GM19397 (cell line): ENCODE measurements around the gene CCDC192.
"Not testable (repeated sequence)": the region's sequence is repeated elsewhere in the genome, so short reads cannot be mapped to it uniquely, and the experiment has no call there.

Experiments used
- ATAC-seq: cut with Tn5 transposase; IDR thresholded peaks from one replicate; pipeline ENCODE4 v1.9.1; 2021; ENCODE audit warnings: mild to moderate bottlenecking, moderate library complexity; ENCODE audit not compliant: unreplicated experiment

Gene CCDC192

GRCh38 chr5:127702926-127703561, at the start of gene CCDC192:
CCDC192 (plus strand) TSS chr5:127703391; CDS start chr5:127703446, 55 bp downstream.
- ATAC-seq = no peak

DNA sequence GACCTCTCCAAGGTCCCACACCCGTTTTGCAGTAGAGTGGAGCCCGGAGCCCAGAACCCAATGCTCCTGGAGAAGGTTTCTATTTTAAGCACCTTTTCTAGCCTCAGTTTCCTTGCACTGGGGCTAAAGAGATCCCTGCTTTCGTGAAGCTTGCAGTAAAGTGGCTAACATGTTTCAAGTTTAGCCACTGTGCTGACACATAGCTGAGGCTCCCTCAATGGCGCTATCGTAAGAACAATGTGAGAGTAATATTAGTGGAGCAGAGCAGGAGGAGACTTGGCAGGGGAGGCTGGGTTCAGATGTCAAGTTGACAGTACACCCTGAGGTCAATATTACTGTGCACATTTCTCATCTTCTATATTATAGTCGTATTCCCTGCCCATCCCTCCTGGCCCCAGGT, 46.4 kb upstream of the CCDC192 start:
- no peak for ATAC-seq

DNA sequence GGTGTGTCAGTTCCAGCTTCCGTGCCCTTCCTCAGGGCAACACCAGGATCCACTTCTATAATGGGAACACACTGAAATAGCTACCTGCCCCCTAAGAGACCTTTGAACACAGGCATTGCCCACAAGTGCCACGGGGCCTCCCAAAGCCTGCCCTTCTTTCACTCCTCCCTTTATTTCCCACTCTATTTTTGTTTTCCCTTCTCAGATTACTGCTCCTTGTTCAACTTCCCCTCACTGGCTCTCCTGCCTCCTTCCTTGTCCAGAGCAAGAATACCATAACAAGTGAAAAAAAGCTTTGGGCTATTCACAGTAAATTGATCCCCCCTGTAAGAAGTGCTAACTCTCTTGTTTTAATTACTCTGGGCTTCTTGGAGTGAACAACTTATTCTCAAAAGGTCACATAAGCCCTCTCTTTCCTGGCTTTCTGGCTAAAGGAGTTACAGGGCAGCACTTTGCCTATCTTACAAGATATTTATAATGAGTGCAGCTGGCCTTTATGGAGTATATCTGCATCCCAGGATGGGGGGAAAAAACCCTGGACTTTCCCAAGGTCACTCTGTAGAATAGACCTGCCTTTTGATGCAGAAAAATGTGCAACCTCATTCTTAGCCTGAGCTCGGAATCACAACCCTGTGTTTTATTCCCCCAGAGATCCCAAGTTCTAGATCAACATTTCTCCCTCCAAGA, 43.0 kb upstream of the CCDC192 start:
- no peak for ATAC-seq

DNA sequence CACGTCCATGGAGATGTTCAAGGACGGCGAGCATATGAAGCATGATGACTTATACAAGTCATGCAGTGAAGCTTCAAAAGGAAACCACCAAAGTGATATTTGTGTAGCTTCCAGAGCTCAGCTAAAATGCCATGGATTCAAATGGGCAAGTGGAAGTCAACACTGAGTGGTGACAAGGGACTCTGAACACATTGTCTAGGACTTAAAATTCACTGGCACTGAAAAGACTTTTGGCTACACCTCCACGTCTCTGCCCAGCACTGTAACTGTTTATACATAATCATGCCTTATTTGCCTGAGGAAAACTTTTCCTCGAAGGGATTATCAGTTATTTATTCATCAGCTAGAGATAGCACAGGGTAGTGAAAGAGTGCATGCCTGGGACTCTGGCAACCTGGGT, 39.1 kb upstream of the CCDC192 start:
- ATAC-seq = no peak

- no peak for ATAC-seq
Measured at GRCh38 chr5:127665641-127666040, 37.5 kb upstream of the CCDC192 start.

- ATAC-seq = no peak
Measured at GRCh38 chr5:127666043-127666716, 37.0 kb upstream of the CCDC192 start.

DNA sequence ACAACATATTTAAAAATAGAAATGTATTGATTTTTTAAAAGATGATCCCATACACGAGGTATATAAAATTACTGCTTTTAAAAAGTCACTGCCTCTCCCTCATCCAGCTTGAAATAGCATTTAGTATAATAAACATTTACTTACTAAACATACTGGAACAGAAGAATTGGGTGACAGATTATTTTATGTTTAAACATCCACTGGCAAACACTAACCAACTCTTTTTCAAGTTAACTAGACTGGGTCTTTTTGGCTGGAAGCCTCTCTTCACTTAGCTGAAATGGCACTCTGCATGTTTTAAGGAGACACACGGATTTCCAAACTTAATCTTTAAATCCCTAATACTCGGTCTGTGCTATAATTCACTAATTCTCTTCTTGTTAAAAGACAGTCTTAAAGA, 35.3 kb upstream of the CCDC192 start:
- ATAC-seq = no peak

- ATAC-seq = no peak
Measured at GRCh38 chr5:127671218-127671617, 32.0 kb upstream of the CCDC192 start.

- ATAC-seq = no peak
Measured at GRCh38 chr5:127673117-127673800, 29.9 kb upstream of the CCDC192 start.

- ATAC-seq = not testable (repeated sequence)
Measured at GRCh38 chr5:127676951-127677350, 26.2 kb upstream of the CCDC192 start.

GRCh38 chr5:127679691-127680330, 23.4 kb upstream of the CCDC192 start:
- not testable (repeated sequence) for ATAC-seq

DNA sequence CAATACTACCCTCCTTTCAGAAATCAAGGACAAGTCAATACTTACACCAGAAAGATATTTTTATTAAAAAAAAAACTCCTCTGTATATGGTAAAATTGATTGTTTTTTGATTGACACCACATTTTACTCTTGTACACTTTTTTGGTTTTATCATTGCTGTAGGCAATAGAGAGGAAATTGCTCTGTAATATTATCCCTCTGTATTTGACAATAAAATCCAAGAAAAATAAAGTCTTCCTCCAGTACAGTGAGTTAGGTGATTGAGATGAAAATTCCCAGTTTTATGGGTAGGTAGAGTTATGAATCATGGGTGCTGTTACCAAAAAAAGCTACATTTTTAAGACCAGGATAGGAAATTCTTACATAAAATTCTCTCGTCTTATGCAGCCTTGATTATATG, 22.6 kb upstream of the CCDC192 start:
- ATAC-seq = no peak

DNA sequence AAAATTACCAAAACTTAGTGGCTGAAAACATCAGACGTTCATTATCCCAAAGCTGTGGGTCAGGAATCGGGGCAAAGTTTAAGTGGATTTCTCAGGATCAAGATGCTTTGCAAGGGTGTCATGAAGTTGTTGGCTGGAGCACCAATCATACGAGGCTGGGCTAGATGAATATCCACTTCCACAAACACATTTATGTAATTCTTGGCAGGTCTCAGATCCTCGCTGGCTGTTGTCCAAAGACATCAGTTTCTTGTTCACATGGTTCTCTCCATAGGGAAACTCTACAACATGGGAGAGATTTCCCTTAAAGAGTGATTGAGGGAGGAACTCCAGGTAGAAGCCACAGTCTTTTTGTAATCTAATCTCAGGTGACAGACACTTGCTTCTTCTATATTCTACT, 20.2 kb upstream of the CCDC192 start:
- ATAC-seq = no peak

DNA sequence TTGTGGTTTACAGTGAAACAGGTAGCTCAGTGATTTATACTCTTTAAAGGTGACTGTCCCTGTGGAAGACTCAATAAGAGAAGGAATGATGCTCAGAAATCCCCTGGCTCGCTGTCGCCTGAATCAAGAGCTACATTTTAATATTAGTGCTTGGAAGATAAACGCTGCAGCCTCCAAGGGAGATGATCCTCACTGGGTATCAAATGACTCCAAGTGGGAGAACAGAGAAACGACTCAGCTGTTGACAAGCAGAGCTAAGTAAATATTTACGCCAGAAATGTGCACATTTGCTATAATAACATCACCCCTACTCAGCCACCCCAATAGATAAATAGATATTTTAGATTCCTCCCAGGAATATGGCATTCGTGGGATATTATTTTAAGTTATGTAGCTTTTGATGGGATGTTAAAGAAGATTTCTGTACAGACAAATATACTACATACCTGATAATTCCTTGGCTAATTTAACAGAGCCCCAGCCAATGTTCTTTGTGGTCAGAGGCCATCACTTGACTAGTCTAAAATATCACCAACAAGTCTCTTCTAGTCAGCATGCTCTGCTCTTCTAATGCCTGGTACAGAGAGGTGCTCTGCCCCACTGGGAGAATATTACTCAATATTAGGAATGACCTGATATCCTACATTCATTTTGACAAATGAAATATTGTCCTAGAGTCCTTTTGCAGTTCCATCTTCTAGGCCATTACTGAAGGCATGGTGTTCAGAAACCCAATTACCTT, 18.3 kb upstream of the CCDC192 start:
- no peak for ATAC-seq

GRCh38 chr5:127685662-127686061, 17.5 kb upstream of the CCDC192 start:
- ATAC-seq = no peak

GRCh38 chr5:127686424-127686823, 16.8 kb upstream of the CCDC192 start:
- ATAC-seq = no peak

- ATAC-seq = no peak
Measured at GRCh38 chr5:127694518-127695171, 8.5 kb upstream of the CCDC192 start.

DNA sequence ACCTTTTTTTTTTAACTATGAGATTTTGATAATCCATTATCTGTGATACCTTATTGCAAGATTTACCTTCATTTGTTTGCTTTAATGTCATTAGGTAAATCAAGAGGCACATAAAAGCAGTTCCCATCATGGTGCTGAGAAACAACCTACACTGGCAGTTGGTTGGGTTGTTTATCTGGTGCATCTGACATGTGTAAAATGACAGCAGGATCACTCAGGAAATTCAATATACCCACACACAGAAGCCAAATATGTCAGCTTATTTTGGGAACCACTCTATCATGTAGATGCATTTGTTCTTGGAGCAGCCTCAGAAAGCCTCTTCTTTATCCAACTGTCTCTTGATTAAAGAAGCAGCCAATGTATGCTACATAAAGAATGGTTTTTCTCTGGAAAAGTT, 7.8 kb upstream of the CCDC192 start:
- no peak for ATAC-seq

DNA sequence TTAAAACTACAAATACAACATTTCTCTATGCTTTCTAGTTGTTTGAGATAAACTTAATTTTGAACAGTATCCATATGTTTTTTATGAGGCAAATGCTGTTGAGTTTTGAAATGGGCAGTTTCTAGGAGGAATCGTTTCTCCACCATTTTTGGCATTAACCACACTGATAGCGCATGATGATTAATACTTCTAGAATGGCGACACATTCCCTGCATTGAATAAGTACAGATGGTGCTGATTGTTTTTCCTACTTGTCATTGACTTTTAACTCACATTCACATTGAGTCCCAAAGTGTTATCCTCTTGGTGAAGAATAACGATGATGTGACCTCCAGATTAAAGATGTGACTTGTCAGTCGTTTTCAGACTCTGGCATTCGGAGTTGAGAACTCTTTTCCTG, 6.5 kb upstream of the CCDC192 start:
- no peak for ATAC-seq
